GM13976 (cell line): ENCODE measurements around the gene CRACDL.
"Not testable (repeated sequence)": the region's sequence is repeated elsewhere in the genome, so short reads cannot be mapped to it uniquely, and the experiment has no call there.

Experiments
- DNase-seq: peaks from one replicate; pipeline ENCODE4 v3.0.0; 2012; ENCODE audit warnings: low spot score
- in situ Hi-C: fragments of 300-500 bp; cut with MboI; formaldehyde crosslinking; loops from one replicate; pipeline ENCODE4 v1.12.0; 2022; ENCODE audit warnings: low sequenced_read_pairs, mixed read lengths, inconsistent platforms; ENCODE audit not compliant: unreplicated experiment
- TF ChIP-seq, protein P1 (sequence below): IDR thresholded peaks from 2 replicates; pipeline ENCODE4 v1.5.1; 2012; ENCODE audit warnings: borderline replicate concordance, mild to moderate bottlenecking; ENCODE audit not compliant: insufficient read depth; ENCODE audit errors: extremely low read depth, missing control alignments, control extremely low read depth

The CRACDL gene

GRCh38 chr2:98881153-98881650 lies 54.8 kb downstream of the CRACDL start:
- in situ Hi-C loops: no loop called here
- TF ChIP-seq, protein P1, sequence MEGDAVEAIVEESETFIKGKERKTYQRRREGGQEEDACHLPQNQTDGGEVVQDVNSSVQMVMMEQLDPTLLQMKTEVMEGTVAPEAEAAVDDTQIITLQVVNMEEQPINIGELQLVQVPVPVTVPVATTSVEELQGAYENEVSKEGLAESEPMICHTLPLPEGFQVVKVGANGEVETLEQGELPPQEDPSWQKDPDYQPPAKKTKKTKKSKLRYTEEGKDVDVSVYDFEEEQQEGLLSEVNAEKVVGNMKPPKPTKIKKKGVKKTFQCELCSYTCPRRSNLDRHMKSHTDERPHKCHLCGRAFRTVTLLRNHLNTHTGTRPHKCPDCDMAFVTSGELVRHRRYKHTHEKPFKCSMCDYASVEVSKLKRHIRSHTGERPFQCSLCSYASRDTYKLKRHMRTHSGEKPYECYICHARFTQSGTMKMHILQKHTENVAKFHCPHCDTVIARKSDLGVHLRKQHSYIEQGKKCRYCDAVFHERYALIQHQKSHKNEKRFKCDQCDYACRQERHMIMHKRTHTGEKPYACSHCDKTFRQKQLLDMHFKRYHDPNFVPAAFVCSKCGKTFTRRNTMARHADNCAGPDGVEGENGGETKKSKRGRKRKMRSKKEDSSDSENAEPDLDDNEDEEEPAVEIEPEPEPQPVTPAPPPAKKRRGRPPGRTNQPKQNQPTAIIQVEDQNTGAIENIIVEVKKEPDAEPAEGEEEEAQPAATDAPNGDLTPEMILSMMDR: no peak
- DNase-seq: no peak

GRCh38 chr2:98880266-98881152 lies 55.5 kb downstream of the CRACDL start:
- in situ Hi-C loops: no loop called here
- peak; percentile 16 for DNase-seq
- TF ChIP-seq, protein P1: no peak

GRCh38 chr2:98877658-98878057 lies 58.4 kb downstream of the CRACDL start:
- in situ Hi-C loops: not testable (repeated sequence)

DNA sequence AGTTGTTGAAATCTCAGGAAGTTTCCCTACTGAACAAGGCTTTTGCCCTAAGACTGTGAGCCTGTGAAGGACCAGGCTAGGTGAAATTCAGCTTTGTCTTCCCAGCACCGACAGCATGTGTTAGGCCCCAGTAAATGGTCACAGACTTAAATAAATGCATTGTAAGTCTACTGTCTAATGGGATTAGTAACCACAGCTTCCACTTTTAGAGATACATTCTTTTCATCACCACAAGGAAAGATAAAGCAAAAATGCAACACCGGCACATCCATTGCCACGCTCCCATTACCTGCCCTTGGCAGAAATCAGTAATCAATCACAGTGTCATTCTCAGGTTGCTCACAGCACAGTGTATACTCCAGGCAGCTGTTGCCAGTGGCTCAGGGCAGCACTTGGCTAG lies 59.3 kb downstream of the CRACDL start:
- in situ Hi-C loops: no loop called here
- no peak for DNase-seq
- TF ChIP-seq, protein P1: no peak

More at GRCh38 chr2:98877658-98878057, 58.4 kb downstream of the CRACDL start:
- DNase-seq: not testable (repeated sequence)

GRCh38 chr2:98875746-98876145 lies 60.3 kb downstream of the CRACDL start:
- in situ Hi-C loops: no loop called here
- TF ChIP-seq, protein P1: no peak
- DNase-seq: no peak

GRCh38 chr2:98875081-98875728 lies 60.8 kb downstream of the CRACDL start:
- TF ChIP-seq, protein P1: no peak
- no peak for DNase-seq
- in situ Hi-C loops: no loop called here
